ENCODE measurements around the gene DAPK1.

- TF ChIP-seq POLR2A (IDR thresholded peaks at IDR 0.05) (no peak), CTCF (IDR thresholded peaks at IDR 0.05) (no peak), POLR2AphosphoS5 (IDR thresholded peaks at IDR 0.05; ENCODE audit: insufficient read depth in 1 of 2, low read depth in 1 of 2) (no peak)
These were observed 184.4 kb downstream of the DAPK1 start for GRCh38 chr9:87682085-87682484.

Measured in vagina (tissue), 2 donors.